OCI-LY3 (cell line): Measurements from ENCODE around the gene CHD5.

Source experiments
- H2AFZ ChIP-seq: fragments of 200-600, 300-600 bp; shearing (Covaris generic); 2 replicates; pipeline ENCODE4 v1.6.0; 2014; ENCODE audit warnings: antibody characterized with exemption, low read depth, low read length
- H3K27ac ChIP-seq: fragments of 200-600, 300-600 bp; sonication (generic); 2 replicates; pipeline ENCODE4 v1.5.1; 2014; ENCODE audit warnings: mild to moderate bottlenecking, low read length, moderate library complexity, mixed read lengths
- H3K27me3 ChIP-seq: fragments of 200-600, 300-600 bp; sonication (generic); 2 replicates; pipeline ENCODE4 v1.6.1; 2014; ENCODE audit warnings: low read depth, low read length, mixed read lengths
- H3K36me3 ChIP-seq: fragments of 200-600, 300-600 bp; sonication (generic); replicated peaks from 2 replicates; pipeline ENCODE3; 2014; ENCODE audit warnings: low read depth, low read length, mixed read lengths
- H3K4me1 ChIP-seq: fragments of 300-600, 200-600 bp; sonication (generic); 2 replicates; pipeline ENCODE4 v1.6.1; 2014; ENCODE audit warnings: low read length, mixed read lengths
- H3K4me2 ChIP-seq: fragments of 200-600, 300-600 bp; sonication (generic); 2 replicates; pipeline ENCODE4 v1.6.1; 2014; ENCODE audit warnings: low read length, mixed read lengths
- H3K4me3 ChIP-seq: fragments of 300-600, 200-600 bp; sonication (generic); 2 replicates; pipeline ENCODE4 v1.5.1; 2014; ENCODE audit warnings: antibody characterized with exemption, mild to moderate bottlenecking, low read length, moderate library complexity
- H3K79me2 ChIP-seq: fragments of 300-600, 200-600 bp; shearing (Covaris generic); 2 replicates; pipeline ENCODE4 v1.6.1; 2014; ENCODE audit warnings: mild to moderate bottlenecking, low read length, mixed read lengths
- H3K9ac ChIP-seq: fragments of 300-600, 200-600 bp; shearing (Covaris generic); 2 replicates; pipeline ENCODE4 v1.6.0; 2014; ENCODE audit warnings: mild to moderate bottlenecking, low read length, moderate library complexity
- H3K9me3 ChIP-seq: fragments of 200-600, 300-600 bp; shearing (Covaris generic); 2 replicates; pipeline ENCODE4 v1.6.1; 2014; ENCODE audit warnings: low read length, mixed read lengths; ENCODE audit not compliant: insufficient read depth
- H4K20me1 ChIP-seq: fragments of 200-600, 300-600 bp; sonication (generic); 2 replicates; pipeline ENCODE4 v1.6.1; 2016; ENCODE audit warnings: low read length, mixed read lengths; ENCODE audit not compliant: insufficient read depth
- EZH2phosphoT487 ChIP-seq: fragments of 200-600 bp; shearing (Covaris generic); IDR thresholded peaks from 2 replicates; pipeline ENCODE4 v1.6.1; 2018; ENCODE audit warnings: antibody characterized with exemption, mixed run types, low read depth
- TF ChIP-seq, protein P1 (sequence below): fragments of 200-600, 300-600 bp; sonication (generic); IDR thresholded peaks from 2 replicates; pipeline ENCODE4 v1.5.1; 2014; ENCODE audit warnings: antibody characterized with exemption, low read length, low read depth

The CHD5 gene

DNA sequence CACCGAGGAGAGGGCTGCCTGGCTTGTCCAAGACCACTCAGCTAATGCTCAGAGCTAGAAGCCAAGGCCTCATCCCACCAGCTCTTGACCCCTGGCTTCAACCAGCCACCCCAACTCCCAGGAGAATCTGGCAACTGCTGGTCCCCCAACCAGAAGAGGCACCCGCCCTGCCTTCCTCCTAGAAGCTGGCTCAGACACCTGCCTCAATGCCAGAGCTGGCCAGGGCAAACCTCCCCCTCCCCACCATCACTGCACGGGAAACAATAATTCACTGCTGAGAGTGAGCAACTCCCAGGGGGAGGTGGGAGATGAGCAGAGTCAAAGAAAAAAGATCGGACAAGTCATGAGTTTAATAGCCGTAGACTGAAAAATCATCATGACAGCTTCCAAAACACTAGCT, 3.3 kb downstream of the CHD5 start:
- H3K9ac ChIP-seq, result no peak overlapping the region
- no peaks in the 10 kb centered on the region for H3K9me3 ChIP-seq
- TF ChIP-seq EZH2phosphoT487, result no peak
- TF ChIP-seq, protein P1, sequence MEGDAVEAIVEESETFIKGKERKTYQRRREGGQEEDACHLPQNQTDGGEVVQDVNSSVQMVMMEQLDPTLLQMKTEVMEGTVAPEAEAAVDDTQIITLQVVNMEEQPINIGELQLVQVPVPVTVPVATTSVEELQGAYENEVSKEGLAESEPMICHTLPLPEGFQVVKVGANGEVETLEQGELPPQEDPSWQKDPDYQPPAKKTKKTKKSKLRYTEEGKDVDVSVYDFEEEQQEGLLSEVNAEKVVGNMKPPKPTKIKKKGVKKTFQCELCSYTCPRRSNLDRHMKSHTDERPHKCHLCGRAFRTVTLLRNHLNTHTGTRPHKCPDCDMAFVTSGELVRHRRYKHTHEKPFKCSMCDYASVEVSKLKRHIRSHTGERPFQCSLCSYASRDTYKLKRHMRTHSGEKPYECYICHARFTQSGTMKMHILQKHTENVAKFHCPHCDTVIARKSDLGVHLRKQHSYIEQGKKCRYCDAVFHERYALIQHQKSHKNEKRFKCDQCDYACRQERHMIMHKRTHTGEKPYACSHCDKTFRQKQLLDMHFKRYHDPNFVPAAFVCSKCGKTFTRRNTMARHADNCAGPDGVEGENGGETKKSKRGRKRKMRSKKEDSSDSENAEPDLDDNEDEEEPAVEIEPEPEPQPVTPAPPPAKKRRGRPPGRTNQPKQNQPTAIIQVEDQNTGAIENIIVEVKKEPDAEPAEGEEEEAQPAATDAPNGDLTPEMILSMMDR, result no peak
- no peaks in the 10 kb centered on the region for H3K27me3 ChIP-seq
- H3K4me2 ChIP-seq, result no peak overlapping the region
- H3K4me1 ChIP-seq, result no peaks in the 10 kb centered on the region
- H4K20me1 ChIP-seq, result no peaks in the 10 kb centered on the region
- no peaks in the 10 kb centered on the region for H3K79me2 ChIP-seq
- no peak overlapping the region for H3K4me3 ChIP-seq
- no peak overlapping the region for H2AFZ ChIP-seq
- H3K36me3 ChIP-seq, result no peaks in the 10 kb centered on the region
- H3K27ac ChIP-seq, result no peak overlapping the region

DNA sequence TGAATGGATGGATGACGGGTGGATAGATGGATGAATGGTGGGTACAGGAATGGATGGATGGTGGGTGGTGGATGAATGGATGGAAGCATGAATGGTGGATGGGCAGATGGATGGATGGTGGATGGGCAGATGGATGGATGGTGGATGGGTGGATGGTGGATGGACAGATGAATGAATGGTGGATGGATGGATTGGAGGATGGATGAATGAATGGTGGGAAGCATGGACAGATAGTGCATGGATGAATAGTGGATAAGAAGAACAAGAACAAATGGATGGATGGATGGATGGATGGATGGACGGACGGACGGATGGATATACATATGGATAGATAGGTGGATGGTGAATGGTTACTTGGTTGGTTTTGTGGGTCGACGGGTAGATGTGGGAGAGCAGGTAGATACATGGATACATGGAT, 4.7 kb downstream of the CHD5 start:
- no peak overlapping the region for H3K27ac ChIP-seq
- H3K4me3 ChIP-seq, result no peak overlapping the region
- no peak overlapping the region for H3K4me2 ChIP-seq
- H3K79me2 ChIP-seq, result no peaks in the 10 kb centered on the region
- no peak overlapping the region for H2AFZ ChIP-seq
- no peaks in the 10 kb centered on the region for H4K20me1 ChIP-seq
- TF ChIP-seq, protein P1, result no peak
- TF ChIP-seq EZH2phosphoT487, result no peak
- H3K27me3 ChIP-seq, result no peaks in the 10 kb centered on the region
- peaks cover 11% of the 10 kb centered on the region for H3K4me1 ChIP-seq
- H3K9ac ChIP-seq, result no peak overlapping the region
- no peaks in the 10 kb centered on the region for H3K36me3 ChIP-seq
- H3K9me3 ChIP-seq, result no peaks in the 10 kb centered on the region

DNA sequence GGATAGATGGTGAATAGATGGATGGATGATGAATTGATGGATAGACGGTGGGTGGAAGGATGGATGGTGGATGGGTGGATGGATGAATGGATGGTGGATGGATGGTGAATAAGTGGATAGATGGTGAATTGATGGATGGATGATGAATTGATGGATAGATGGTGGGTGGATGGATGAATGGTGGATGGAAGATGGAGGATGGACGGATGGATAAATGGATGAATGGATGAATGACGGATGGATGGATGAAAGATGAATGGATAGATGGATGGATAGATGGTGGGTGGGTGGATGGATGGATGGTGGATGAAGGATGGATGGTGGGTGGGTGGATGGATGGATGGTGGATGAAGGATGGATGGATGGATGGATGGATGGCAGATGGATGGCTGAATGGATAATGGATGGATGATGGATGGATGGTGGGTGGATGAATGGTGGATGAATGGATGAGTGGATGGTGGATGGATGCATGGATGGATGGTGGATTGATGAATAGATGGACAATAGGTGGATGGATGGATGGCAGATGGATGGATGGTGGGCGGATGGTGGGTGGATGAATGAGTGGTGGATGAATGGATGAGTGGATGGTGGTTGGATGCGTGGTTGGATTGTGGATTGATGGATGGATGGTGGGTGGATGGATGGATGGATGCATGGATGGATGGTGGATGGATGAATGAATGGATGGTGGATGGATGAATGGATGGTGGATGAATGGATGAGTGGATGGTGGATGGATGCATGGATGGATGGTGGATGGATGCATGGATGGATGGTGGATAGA, 5.3 kb downstream of the CHD5 start:
- no peak overlapping the region for H3K4me2 ChIP-seq
- no peaks in the 10 kb centered on the region for H3K27me3 ChIP-seq
- no peaks in the 10 kb centered on the region for H4K20me1 ChIP-seq
- H3K27ac ChIP-seq, result no peak overlapping the region
- no peak overlapping the region for H3K4me3 ChIP-seq
- no peak overlapping the region for H3K9ac ChIP-seq
- TF ChIP-seq, protein P1, result no peak
- TF ChIP-seq EZH2phosphoT487, result no peak
- no peaks in the 10 kb centered on the region for H3K9me3 ChIP-seq
- H3K4me1 ChIP-seq, result peaks cover 13% of the 10 kb centered on the region
- H3K79me2 ChIP-seq, result no peaks in the 10 kb centered on the region
- no peaks in the 10 kb centered on the region for H3K36me3 ChIP-seq
- H2AFZ ChIP-seq, result no peak overlapping the region

DNA sequence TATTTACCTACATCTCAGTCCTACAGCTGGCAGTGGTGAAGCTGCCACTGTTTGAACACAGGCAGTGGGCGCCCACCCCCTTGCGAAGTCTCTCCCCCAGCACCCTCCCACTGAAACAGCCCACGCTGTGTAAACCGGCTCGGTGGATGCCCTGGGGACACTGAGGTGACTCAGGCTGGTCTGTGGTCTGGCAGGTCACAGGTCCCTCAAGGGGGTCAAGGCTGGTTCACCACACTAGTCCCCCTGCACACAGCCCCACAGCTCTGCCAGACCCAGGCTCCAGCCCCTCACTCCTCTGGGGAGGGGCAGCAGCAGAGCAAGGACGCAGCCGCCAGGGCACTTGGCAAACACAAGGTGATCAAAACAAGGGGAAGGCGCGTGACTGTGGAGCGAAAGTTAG, 7.6 kb downstream of the CHD5 start:
- Histone ChIP-seq H2AFZ (no peak overlapping the region), H3K36me3 (no peaks in the 10 kb centered on the region), H3K27ac (no peak overlapping the region), H3K27me3 (no peaks in the 10 kb centered on the region), H3K9me3 (no peaks in the 10 kb centered on the region), H3K9ac (no peak overlapping the region), H4K20me1 (no peaks in the 10 kb centered on the region), H3K79me2 (no peaks in the 10 kb centered on the region), H3K4me2 (no peak overlapping the region), H3K4me3 (no peak overlapping the region), H3K4me1 (peaks cover 13% of the 10 kb centered on the region)
- TF ChIP-seq, protein P1, result no peak
- no peak for TF ChIP-seq EZH2phosphoT487
